HG02938 (cell line): Measurements from ENCODE around the gene LYSMD1.
"Not testable (repeated sequence)": the region's sequence is repeated elsewhere in the genome, so short reads cannot be mapped to it uniquely, and the experiment has no call there.

Experiments used
- ATAC-seq: cut with Tn5 transposase; IDR thresholded peaks from one replicate; pipeline ENCODE4 v1.9.1; 2021; ENCODE audit warnings: mild to moderate bottlenecking, moderate library complexity; ENCODE audit not compliant: unreplicated experiment

LYSMD1 gene, protein sequence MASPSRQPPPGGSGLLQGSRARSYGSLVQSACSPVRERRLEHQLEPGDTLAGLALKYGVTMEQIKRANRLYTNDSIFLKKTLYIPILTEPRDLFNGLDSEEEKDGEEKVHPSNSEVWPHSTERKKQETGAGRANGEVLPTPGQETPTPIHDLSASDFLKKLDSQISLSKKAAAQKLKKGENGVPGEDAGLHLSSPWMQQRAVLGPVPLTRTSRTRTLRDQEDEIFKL

DNA sequence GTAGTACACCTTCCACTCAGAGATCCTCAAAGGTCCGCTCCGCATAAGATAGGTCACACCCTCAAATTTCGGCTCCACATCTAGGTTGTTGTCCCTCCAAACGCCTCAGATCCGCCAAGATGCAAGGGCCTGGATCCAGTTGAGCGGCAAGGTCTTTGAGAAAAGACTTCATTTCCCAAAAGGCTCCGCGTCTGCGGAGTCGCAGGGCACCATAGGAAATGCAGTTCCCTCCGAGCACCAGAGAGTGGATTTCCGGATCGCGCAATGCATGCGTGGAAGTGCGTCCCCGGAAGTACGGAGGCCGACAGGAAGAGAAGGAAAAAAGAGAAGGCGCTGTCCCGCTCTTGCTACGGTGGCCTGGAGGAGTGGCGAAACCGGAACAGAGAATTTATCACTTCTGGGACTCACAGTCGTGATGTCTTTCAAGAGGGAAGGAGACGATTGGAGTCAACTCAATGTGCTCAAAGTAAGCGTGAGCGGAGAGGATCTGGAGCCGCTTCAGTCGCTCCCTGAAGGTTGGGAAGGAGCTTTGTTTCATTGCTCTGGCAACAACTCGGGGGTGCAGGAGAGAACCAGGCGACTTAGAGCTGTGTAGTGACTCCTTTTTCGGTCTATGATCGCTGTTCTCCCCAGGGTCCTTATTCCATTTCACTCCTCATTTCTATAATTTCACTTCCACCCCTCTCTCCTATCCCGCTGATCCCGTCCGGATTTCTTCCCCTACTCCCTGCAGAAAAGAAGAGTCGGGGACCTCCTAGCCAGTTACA is at the start of gene LYSMD1, which contains the start of gene SCNM1:
Gene LYSMD1 (minus strand): TSS at position 165 of the 767 bp plus-strand sequence. CDS start 644 bp downstream, outside the sequence.
Gene SCNM1 (plus strand): TSS at position 407 of the 767 bp plus-strand sequence. CDS start 9 bp downstream, at position 416.
- ATAC-seq, result peak; percentile 78

DNA sequence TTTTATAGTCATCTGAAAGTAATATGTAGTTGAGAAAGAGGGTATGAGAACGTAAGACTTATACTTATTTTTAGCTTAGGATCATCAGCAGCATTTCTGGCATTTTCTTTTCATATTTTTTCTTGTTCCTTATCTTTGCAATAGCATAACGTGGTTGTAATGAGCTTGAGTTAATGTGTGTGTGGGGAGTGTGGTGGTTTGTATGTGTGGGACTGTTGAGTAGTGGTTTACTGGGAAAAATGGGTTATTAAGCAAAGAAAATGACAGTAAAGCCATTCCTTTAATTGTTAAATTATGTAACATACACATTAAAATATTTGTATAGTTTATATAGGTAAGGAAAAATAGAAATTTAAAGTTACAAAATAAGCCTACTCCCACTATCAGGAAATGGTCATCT is 47.9 kb upstream of the LYSMD1 start:
- no peak for ATAC-seq

DNA sequence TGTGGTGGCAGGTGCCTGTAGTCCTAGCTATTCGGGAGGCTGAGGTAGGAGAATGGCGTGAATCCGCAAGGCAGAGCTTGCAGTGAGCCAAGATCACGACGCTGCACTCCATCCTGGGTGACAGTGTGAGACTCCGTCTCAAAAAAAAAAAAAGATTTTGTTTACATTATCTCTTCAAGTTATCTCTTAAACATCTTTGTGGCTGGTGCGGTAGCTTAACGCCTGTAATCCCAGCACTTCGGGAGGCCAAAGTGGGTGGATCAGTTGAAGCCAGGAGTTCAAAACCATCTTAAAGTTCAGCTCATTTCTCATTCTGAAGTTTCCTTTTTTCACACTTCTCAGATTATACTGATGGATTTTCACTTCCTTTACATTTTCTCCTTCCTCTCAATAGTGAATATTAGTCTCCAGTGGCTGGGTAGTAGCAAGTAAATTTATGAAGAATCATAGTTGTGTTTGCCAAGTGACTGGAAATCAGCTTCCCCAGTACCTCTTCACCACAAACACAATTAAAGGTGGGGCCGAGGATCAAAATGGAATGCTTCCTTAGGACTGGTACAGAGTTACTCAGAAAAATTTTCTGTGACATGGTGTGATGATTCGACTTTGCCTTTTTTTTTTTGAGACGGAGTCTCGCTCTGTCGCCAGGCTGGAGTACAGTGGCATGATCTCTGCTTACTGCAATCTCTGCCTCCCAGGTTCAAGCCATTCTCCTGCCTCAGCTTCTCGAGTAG is 46.4 kb upstream of the LYSMD1 start:
- no peak for ATAC-seq

DNA sequence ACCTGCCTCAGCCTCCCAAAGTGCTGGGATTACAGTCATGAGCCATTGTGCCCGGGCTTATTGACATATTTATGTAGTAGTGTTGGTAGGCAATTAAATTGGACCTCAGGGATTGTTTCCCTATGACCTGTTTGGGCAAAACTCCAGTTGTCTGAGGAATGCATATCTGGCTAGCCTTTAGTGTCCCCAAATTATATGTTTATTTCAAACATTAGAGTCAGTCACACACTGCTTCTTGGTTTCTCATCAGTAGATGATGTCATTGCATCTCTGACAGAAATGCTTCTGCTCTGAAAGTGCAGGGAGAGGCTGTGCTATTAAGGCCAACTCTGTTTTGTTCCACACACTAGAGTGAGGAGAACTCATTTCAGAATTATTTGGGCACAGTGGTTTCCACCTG is 45.1 kb upstream of the LYSMD1 start:
- no peak for ATAC-seq

DNA sequence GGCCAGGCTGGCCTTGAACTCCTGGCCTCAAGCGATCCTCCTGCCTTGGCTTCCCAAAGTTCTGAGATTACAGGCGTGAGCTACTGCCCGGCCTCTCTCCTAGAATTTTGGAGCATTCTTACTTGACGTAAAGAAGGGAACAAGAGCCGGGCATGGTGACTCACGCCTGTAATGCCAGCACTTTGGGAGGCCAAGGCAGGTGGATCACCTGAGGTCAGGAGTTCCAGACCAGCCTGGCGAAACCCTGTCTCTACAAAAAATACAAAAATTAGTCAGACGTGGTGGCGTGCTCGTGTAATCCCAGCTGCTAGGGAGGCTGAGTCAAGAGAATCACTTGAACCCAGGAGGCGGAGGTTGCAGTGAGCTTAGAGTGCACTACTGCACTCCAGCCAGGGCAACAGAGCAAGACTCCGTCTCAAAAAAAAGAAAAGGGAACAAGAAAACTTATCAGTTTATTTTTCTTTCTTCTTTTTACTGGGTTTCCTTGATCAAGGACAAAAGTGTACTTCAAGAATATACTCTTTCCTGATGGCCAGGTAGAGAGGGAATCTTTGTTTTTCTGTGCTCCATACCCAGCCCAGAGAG is 39.8 kb upstream of the LYSMD1 start:
- not testable (repeated sequence) for ATAC-seq

DNA sequence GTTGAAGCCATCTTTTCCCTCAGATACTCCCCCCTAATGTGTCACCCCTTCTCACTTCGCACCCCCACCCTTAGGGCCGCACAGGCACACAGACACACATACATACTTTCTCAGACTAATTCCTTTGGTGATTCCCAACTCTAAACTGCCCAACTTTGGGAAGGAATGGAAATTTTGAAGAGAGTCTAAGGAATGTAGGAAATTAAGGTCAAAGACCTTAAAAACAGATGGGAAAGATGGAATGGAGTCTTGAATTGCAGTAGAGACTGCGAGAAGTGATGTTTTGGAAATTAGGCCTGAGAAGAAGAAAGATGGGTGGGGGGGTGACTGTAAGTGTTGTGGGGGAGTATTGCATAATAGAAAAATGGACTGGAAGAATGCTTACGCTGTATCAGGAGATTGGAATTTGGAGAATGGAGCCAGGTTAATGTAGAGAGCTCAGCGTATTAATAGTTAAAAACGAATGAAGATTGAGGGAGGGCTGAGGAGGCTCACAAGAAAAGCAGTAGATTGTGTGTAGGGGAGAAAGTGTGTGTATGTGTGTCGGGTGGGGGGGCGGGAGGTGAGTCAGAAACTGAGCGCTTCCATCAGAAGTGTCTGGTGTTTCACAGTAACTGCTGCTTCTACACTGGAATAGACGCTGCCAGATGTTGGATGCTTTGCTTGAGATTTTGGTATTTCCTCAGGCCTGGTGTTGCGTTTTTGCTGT is 34.3 kb upstream of the LYSMD1 start:
- ATAC-seq, result no peak

DNA sequence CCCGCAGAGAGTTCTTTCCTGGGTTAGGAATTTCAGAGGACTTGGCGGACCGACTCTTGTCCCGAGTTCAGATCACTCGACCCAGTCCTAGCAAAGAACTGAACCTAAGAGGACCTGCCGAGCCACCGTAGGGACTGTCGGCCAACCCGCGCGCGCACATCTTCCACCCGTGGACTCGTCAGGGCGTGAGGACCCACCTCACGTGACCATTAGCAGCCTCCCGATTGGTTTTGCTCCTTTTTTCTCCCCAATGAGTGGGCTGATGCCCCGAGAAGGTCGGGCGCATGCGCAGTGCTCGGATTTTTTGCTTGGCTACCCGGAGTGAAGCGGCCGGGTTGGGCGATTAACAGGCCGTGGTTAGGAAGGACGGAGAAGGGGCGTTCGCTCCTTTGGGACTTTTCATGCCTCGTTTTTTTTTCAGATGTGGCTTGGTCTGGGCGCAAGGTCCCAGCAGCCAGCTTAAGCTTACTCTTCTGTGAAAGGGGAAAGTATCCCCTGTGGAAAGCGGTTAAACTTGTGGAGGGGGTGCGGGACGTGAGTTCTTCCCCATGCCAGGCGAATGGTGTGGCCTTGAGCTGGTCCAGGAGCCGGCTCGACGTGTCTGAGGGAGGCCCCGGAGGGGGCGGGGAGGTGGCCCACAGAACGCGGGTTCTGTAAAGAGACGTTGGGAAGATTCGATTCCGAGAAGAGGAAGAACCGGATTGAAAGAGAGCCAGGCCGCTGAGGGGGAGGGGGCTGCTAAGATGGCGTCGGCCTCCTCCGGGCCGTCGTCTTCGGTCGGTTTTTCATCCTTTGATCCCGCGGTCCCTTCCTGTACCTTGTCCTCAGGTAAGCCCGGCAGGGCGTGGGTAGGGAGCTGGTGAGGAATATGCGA is 32.8 kb upstream of the LYSMD1 start, which contains the start of gene PIP5K1A:
Gene PIP5K1A (plus strand): TSS at position 299 of the 874 bp plus-strand sequence. CDS start 445 bp downstream, at position 744.
- ATAC-seq, result peak; percentile 75

DNA sequence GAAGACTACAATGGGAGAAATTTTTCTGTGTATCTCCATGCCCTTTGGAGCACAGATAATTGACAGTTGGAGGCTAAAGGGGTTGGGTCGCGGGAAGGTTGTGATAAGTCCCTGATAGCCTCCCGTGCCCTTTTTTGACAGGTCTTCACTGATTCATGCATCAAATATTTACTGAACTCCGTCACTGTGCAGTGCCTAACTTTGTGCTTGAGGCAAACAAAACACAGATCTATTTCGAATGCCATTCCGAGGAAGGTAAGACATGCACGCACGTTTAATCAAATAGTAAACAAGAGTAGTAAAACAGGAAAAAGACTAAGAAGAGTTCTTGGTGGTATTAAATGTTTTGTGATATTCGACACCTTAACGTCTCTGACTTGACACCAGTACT is 32.2 kb upstream of the LYSMD1 start:
- no peak for ATAC-seq

DNA sequence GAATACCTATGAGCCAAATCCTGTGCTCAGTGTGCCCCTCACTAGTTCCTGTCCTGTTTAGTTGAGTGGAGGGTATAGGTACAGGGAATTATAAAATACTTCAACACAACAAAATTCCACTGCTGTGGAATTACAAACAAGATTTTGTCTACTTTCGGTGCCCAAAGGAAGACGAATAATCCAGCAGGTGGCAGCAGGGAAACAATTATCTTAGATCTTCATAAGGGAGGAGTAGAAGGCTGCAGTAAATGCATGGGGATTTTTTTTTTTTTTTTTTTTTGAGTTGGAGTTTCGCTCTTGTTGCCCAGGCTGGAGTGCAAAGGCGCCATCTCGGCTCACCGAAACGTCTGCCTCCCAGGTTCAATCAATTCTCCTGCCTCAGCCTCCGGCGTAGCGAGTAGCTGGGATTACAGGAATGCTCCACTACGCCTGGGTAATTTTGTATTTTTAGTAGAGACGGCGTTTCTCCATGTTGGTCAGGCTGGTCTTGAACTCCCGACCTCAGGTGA is 30.6 kb upstream of the LYSMD1 start:
- no peak for ATAC-seq

DNA sequence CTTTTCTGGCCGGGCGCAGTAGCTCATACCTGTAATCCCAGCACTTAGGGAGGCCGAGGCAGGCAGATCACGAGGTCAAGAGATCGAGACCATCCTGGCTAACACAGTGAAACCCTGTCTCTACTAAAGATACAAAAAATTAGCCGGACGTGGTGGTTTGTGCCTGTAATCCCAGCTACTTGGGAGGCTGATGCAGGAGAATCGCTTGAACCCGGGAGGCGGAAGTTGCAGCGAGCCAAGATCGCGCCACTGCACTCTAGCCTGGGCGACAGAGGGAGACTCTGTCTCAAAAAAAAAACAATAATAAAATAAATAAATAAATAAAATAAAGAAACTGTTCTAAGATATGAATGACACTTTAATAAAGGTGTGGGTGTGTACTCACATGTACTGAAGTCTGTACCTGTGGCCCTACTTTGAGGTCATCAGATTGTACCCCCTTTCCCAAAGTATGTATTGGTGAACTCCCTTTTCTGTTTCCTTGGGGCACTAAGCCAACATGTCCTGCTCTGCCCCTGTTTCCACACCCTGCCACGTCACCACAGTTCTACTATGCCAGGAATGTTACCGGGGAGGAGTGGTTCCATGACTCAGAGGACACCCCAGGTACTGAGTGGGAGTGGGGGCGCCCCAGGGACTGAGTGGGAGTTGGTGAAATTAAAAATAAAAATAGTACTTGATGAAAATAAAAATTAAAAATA is 29.3 kb upstream of the LYSMD1 start:
- not testable (repeated sequence) for ATAC-seq

DNA sequence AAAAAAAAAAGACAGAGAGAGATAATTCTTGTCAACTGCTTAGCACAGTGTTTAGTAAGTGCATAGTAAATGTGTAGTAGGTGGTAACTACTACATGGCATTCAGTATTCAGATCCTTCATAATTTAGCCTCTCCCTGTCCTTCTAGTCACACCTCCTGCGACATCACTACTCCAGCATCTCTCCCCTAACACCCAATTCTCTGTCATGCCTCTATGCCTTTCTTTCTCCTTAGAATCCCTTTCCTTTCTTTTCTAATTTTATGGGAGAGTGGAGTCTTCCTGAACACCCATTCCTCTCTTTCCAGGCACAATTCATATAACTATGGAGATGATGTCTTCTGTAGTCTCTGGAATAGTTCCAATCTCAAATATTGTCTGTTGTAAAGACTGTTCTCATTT is 28.2 kb upstream of the LYSMD1 start:
- ATAC-seq, result no peak

DNA sequence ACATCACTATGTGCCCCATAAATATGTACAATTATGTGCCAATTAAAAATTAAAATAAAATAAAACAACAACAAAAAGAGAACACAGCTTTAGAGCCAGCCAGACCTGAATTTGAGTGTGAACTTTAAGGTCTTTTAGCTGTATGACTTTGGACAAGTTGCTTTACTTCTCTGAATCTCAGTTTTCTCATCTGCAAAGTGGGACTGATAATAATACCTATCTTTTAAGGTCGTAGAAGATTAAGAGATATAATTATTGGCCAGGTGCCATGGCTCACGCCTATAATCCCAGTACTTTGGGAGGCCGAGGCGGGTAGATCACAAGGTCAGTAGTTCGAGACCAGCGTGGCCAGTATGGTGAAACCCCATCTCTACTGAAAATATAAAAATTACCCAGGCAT is 27.6 kb upstream of the LYSMD1 start:
- no peak for ATAC-seq

DNA sequence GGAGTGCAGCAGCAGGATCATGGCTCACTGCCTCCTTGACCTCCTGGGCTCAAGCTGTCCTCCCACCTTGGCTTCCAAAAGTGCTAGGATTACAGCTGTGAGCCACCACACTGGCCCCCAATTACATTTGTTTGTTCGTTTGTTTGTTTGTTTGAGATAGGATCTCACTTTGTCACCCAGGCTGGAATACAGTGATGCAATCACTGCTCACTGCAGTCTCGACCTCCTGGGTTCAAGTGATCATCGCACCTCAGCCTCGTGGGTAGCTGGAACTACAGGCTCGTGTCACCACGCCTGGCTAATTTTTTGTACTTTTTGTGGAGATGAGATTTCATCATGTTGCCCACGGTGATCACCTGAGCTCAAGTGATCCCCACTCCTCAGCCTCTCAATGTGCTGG is 26.3 kb upstream of the LYSMD1 start:
- ATAC-seq, result no peak

DNA sequence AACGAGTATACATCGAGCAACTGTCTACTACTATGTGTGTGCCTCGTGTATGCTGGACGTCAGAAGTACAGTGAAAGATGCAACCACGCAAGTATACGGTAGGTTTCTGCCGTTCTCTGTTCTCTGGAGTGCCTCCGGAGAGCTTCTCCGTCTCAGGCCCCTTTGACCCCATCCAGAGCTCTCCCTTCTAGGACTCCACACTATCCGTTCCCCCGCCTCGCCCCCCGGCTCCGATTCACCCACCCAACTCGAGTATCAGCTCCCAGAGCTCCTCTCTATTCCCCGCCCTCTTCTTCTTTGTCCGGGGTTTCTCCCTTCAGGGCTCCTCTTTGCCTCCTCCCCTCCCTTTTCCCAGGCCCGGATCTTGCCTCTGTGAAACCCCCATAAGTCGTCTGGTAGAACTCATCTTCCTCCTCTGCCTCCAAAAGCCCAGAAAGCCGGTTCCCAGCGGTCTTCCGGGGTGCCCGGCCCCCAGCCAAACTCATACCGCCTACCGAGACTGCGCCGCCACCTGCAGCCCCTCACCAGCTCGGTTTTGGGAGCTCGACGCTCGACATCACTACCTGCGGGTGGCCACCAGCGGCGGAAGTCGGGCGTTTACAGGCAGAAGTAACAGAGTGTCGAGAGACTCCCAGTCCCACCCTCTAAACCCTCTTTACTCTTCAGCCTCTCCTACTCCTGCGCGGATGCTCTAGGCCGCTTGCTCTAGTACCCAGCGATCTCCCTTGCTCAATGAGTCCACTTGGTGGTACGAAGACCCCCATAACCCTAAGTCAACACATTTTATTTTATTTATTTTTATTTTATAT is 24.1 kb upstream of the LYSMD1 start, which contains the start of gene VPS72:
Gene VPS72 (minus strand): TSS at position 561 of the 809 bp plus-strand sequence. CDS start 76 bp downstream, at position 485.
- peak; percentile 91 for ATAC-seq

DNA sequence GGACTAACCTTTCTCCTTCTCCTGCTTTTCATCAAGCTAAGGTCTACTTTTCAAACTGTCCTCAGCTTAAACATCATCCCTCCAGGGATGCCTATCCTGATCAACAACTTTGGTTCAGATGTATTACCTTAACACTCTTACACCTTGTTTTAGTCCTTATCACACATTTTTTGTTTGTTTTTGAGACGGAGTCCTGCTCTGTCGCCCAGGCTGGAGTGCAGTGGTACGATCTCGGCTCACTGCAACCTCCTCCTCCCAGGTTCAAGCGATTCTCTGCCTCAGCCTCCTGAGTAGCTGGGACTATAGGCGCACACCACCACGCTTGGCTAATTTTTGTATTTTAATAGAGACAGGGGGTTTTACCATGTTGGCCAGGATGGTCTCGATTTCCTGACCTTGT is 23.0 kb upstream of the LYSMD1 start:
- not testable (repeated sequence) for ATAC-seq

DNA sequence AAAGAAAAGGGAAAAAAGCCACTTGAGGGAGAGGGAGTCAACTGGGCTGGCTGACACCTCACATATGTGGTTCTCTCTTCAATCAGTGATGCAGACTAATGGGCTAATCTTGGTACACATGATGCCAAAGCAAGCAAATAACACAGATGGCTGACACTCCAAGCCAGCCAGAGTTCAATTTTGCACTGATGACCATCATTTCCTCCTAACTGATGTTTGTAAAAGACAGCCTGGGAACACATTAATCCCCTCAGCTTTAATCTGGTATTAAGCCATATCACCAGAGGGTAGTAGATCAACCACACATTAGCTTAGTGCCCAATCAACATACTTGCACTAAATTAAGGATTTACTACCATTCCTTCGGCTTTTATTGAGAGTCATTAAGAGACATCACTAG is 21.5 kb upstream of the LYSMD1 start:
- ATAC-seq, result no peak

DNA sequence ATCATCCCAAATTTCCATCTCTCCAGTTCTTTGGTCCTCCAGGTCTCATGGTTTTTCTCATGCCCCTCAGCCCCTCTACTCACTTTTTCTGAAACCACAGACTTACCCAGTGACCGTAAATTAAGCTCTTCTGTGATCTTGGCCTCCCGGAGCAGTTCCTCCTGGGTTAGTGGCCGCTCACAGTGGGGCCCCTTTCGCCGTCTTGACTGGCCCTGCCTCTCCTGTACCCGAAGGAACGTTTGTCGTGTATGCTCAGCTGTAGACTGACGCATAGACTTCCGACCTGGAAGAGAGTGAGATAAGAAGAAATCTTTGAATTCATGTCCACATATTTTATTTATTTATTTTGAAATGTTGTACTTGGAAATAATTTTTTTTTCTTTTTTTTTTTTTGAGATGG is 18.5 kb upstream of the LYSMD1 start:
- no peak for ATAC-seq
